GM18520 (cell line): ENCODE results near the gene BICRA.

Experiments
- ATAC-seq: cut with Tn5 transposase; IDR thresholded peaks from one replicate; pipeline ENCODE4 v1.9.1; 2021; ENCODE audit not compliant: unreplicated experiment

BICRA gene

DNA sequence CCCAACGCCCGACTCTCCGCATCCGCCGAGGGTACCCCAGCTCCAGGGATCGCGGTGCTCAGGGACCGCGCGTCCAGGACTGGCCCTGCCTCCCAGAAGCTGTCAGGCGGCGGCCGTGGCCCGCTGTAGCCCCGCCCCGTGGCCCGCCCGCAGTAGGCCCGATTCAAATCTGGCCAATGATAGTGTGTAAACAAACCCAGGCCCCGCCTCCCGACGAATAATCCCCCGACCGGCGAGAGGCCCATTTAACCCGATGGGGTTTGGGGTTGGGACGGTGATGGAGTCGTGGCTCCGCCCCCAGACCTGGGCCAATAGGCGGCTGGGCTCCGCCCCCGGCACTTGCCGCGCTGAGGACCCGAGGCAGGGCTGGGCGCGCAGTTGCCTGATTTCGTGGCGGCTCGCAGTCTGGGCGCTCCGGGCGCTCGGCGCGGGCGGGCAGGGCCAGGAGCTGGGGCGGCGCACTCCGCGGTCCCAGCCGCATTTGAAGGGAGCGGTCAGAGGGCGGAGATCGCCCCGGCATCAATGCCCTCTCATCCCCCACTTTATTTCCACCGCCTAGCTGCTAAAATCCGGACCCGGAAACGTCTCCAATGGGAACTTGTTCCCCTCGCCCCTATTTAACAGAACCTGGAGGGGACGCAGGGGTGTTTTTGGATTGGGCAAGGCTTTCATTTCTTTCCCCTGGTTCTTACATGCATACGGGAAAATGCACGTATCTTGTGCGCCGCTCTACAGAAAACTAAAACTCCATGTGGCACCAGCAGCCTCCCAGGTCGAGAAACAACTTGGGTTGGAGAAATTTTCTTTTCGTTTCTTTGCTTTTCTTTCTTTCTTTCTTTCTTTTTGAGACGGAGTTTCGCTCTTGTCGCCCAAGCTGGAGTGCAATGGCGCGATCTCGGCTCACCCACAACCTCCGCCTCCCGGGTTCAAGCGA lies 8.4 kb upstream of the BICRA start:
- peak; percentile 89 for ATAC-seq

GRCh38 chr19:47601180-47601904 lies 7.6 kb upstream of the BICRA start:
- no peak for ATAC-seq

- ATAC-seq: no peak
These were observed 5.0 kb upstream of the BICRA start for GRCh38 chr19:47603706-47604565.

GRCh38 chr19:47607564-47608073 lies 1.3 kb upstream of the BICRA start:
- ATAC-seq: no peak

- peak; percentile 67 for ATAC-seq
These were observed 638 bp upstream of the BICRA start for GRCh38 chr19:47608074-47608918.

GRCh38 chr19:47609906-47610894 lies 1.3 kb downstream of the BICRA start:
- no peak for ATAC-seq

GRCh38 chr19:47610902-47611301 lies 2.0 kb downstream of the BICRA start:
- ATAC-seq: no peak

DNA sequence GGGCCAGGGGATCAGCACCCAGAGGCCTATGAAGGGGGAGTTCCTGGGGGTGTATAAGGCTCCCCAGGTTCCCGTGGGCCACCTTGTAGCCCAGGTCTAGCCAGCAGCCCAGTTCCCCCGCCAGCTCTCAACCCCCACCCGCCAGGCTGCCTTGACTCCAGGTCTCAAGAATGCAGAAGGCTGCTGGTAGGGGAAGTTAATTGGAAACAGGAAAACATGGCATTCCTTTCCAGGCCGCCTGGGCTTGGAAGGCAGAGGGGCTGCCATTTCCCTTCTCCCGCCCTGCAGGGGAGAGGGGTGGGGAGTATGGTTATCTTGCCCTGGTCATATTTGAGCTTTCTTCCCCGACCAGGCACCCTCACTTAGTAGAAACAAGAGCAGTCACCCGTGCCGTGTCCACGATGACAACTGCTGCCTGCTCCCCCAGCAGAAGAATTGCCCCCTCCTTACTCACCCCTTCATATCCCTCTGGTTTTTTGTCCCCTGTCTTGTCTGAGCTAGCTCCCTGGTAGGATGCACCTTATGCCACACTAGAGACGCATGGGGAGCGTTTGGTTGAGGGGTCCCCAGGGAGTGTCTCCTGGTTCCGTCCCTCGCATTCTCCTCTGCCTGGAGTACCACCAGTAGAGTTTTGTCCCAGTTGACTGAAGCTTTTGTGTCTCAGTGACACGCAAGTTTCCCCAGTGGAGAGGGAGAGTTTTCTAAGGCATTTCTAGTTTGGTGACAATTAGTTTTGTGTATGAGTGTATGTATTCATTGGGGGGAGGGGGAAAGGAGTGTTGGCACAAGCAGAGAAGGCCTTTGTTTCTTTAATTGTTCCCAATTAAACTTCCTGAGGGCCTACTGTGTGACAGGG lies 4.5 kb downstream of the BICRA start:
- no peak for ATAC-seq

DNA sequence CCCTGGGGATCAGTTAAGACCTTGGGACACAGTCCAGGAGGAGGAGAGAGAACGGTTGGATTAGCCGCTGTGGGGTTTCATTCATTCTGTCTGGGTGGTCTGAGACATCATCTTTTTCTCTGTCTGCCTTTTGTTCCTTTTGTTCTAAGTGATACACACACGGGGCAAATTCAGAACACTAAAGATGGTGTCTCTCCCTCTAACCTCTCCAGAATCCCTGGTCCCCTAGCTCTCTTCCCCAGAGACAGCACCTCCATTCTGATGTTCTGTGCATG lies 5.0 kb downstream of the BICRA start:
- ATAC-seq: no peak

- no peak for ATAC-seq
These were observed 5.6 kb downstream of the BICRA start for GRCh38 chr19:47614559-47614958.

GRCh38 chr19:47615230-47615629 lies 6.3 kb downstream of the BICRA start:
- no peak for ATAC-seq

DNA sequence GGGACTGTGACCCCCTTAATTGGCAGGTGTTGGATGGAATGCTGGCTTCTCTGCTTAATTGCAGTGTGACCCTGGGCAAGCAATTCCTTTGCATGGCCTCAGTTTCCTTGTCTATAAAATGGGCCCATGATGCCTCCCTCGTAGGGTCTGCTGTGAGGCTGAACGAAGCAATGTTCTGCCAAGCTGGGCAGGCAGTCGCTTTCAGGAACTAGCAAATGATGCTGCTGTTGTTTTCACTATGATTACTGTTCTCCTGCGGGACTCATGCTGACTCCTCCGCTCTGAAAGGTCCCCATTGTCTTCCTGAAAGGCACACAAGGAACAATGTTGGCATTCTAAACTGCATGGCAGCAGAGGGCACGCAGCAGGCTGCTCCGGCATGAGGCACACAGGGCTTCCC lies 6.8 kb downstream of the BICRA start:
- ATAC-seq: no peak

DNA sequence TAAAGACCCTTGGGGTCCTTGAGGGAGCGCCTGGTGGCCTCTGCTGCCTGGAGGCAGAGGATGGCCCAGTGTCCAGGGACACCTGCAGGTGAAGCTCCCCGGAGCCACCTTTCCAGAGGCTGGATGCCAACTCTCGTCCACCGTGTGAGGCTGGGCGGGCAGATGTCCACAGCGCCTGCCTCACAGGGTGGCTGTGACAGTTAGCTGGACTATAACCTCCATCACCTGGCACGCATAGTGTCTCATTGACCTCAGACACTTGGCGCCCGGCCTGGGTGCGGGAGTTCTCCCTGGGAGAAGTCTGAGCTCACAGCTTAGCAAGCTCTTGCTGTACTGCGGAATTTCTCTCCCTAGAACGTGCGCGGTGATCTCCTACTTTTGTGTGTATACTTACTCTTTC lies 9.8 kb downstream of the BICRA start:
- no peak for ATAC-seq

GRCh38 chr19:47619763-47620162 lies 10.8 kb downstream of the BICRA start:
- ATAC-seq: no peak

GRCh38 chr19:47623151-47623920 lies 14.4 kb downstream of the BICRA start:
- ATAC-seq: no peak

DNA sequence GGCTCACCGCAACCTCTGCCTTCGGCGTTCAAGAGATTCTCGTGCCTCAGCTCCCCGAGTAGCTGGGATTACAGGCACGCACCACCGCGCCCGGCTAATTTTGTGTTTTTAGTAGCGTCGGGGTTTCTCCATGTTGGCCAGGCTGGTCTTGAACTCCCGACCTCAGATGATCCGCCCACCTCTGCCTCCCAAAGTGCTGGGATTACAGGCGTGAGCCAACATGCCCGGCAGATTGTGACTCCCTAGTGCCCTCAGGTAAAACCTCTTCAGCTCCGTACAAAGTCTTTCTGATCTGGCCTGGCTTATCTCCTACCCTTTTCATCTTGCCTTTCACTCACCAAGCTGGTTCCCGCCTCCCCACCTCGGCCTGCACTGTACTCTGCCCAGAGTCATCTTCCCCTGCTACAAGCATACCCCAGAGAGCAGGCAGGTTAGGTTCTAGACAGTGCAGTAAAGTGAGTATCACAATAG lies 15.0 kb downstream of the BICRA start:
- no peak for ATAC-seq

- ATAC-seq: no peak
These were observed 16.7 kb downstream of the BICRA start for GRCh38 chr19:47625650-47626049.
